ENCODE data around the gene WDR91. TPM values are rescaled to one million over a fixed set of nuclear protein-coding genes. Genes with fewer than 3 reads are reported as not detected.

The WDR91 gene
- polyA plus RNA-seq, 3 donors from 2014 or later = 2.1 to 5.8 (median 3.2) TPM

DNA sequence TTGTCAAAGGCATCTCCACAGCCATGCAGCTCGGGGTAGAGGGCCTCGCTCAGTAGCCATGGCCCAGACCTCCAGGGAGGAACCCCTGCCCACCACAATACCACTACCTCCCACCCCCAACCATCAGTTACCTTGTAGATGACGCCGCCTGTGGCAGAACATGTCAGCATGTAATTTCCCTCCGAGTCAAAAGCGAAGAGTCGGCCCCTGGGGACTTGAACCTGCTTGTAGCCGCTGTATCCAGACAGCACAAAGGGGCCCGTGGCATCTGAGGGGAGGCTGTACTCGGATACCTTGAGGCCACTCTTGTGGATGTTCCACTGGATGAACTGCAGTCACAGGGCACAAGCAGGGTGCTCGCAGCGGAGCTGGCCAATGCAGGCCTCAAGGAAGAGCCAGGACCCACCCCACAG lies 24.5 kb downstream of the WDR91 start:
- Mint-ChIP-seq H3K27ac (peak overlapping the region in 1 of 6 donors; percentile 58), H3K4me1 (peaks cover 0 to 1% of the 10 kb centered on the region in 2 donors), H3K36me3 (peaks cover 49 to 68% (median 60%) of the 10 kb centered on the region in 3 donors), H3K9me3 (peaks cover 0 to 17% (median 10%) of the 10 kb centered on the region in 6 donors), H3K4me3 (no peak overlapping the region), H3K27me3 (ENCODE audit: low read depth in 3 of 3) (peaks cover 0 to 5% (median 3%) of the 10 kb centered on the region in 3 donors)
- no peak for DNase-seq

GRCh38 chr7:135186261-135186540 lies 25.1 kb downstream of the WDR91 start:
- peaks cover 5 to 24% (median 16%) of the 10 kb centered on the region in 6 donors for H3K9me3 Mint-ChIP-seq
- no peak overlapping the region for H3K4me3 Mint-ChIP-seq
- peaks cover 0 to 1% of the 10 kb centered on the region in 2 donors for H3K4me1 Mint-ChIP-seq
- peaks cover 51 to 70% (median 62%) of the 10 kb centered on the region in 3 donors for H3K36me3 Mint-ChIP-seq
- no peak overlapping the region for H3K27ac Mint-ChIP-seq
- peaks cover 0 to 5% (median 3%) of the 10 kb centered on the region in 3 donors for H3K27me3 Mint-ChIP-seq (ENCODE audit: low read depth in 3 of 3)
- DNase-seq = no peak

GRCh38 chr7:135185471-135186260 lies 25.7 kb downstream of the WDR91 start:
- peaks cover 7 to 29% (median 21%) of the 10 kb centered on the region in 6 donors for H3K9me3 Mint-ChIP-seq
- peaks cover 0 to 5% (median 3%) of the 10 kb centered on the region in 3 donors for H3K27me3 Mint-ChIP-seq (ENCODE audit: low read depth in 3 of 3)
- no peak overlapping the region for H3K27ac Mint-ChIP-seq
- DNase-seq = no peak
- peaks cover 0 to 1% of the 10 kb centered on the region in 2 donors for H3K4me1 Mint-ChIP-seq
- H3K36me3 Mint-ChIP-seq = peaks cover 49 to 69% (median 59%) of the 10 kb centered on the region in 3 donors
- H3K4me3 Mint-ChIP-seq = no peak overlapping the region

GRCh38 chr7:135184254-135184841 lies 27.0 kb downstream of the WDR91 start:
- Mint-ChIP-seq H3K4me3 (no peak overlapping the region), H3K9me3 (peaks cover 10 to 40% (median 30%) of the 10 kb centered on the region in 6 donors), H3K27me3 (ENCODE audit: low read depth in 3 of 3) (peaks cover 0 to 7% (median 3%) of the 10 kb centered on the region in 3 donors), H3K27ac (no peak overlapping the region), H3K36me3 (peaks cover 47 to 62% (median 58%) of the 10 kb centered on the region in 3 donors), H3K4me1 (peaks cover 0 to 1% of the 10 kb centered on the region in 2 donors)
- DNase-seq = no peak

GRCh38 chr7:135183478-135183877 lies 27.8 kb downstream of the WDR91 start:
- Mint-ChIP-seq H3K9me3 (peaks cover 10 to 45% (median 37%) of the 10 kb centered on the region in 6 donors), H3K4me1 (peaks cover 0 to 1% of the 10 kb centered on the region in 2 donors), H3K36me3 (peaks cover 41 to 66% (median 61%) of the 10 kb centered on the region in 3 donors), H3K4me3 (no peak overlapping the region), H3K27me3 (ENCODE audit: low read depth in 3 of 3) (peaks cover 0 to 7% (median 3%) of the 10 kb centered on the region in 3 donors), H3K27ac (no peak overlapping the region)
- DNase-seq = no peak

GRCh38 chr7:135181929-135182678 lies 29.2 kb downstream of the WDR91 start:
- H3K36me3 Mint-ChIP-seq = peaks cover 31 to 55% (median 51%) of the 10 kb centered on the region in 3 donors

DNA sequence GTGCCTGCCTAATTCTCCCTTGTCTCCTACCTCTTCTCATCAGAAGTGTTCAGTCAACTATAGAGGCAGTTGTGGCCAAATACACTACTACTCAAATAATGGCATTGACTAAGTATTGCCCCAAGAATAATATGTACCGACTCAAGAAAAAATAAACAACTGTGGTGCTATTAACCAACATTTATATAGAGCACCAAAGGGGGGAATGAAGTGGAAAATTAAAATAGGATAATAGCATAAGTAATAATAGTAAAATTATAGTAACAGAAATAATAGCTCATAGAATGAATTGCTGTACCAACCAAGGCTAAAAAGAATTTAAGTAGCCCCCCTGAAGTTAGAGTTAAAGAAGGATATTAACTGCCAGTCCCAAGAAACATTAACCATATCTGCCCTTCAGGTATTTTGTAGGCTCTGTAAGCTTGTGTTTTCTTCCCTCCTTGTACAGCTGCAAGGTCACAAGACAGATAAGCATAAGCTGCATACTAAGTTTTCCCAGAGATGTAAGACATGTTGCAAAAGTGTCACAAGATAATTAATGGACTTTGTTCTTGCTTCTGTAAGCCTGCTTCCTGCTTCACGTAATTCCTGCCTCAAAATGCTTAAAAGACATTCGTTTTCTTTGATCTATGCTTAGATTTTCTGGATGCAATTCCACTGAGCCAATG lies 29.9 kb downstream of the WDR91 start:
- Mint-ChIP-seq H3K27me3 (ENCODE audit: low read depth in 3 of 3) (peaks cover 0 to 7% (median 3%) of the 10 kb centered on the region in 3 donors), H3K4me3 (no peak overlapping the region), H3K4me1 (no peaks in the 10 kb centered on the region), H3K9me3 (peaks cover 10 to 45% (median 37%) of the 10 kb centered on the region in 6 donors), H3K36me3 (peaks cover 31 to 55% (median 53%) of the 10 kb centered on the region in 3 donors), H3K27ac (no peak overlapping the region)
- no peak for DNase-seq

More at GRCh38 chr7:135181929-135182678, 29.2 kb downstream of the WDR91 start:
- Mint-ChIP-seq H3K27me3 (ENCODE audit: low read depth in 3 of 3) (peaks cover 0 to 7% (median 3%) of the 10 kb centered on the region in 3 donors), H3K4me1 (peaks cover 0 to 1% of the 10 kb centered on the region in 2 donors), H3K27ac (no peak overlapping the region), H3K4me3 (no peak overlapping the region), H3K9me3 (peaks cover 10 to 45% (median 37%) of the 10 kb centered on the region in 6 donors)
- DNase-seq = no peak

GRCh38 chr7:135180122-135180521 lies 31.2 kb downstream of the WDR91 start:
- H3K36me3 Mint-ChIP-seq = peaks cover 31 to 50% (median 46%) of the 10 kb centered on the region in 3 donors
- no peaks in the 10 kb centered on the region for H3K4me1 Mint-ChIP-seq
- DNase-seq = no peak
- no peak overlapping the region for H3K4me3 Mint-ChIP-seq
- H3K27me3 Mint-ChIP-seq (ENCODE audit: low read depth in 3 of 3) = peaks cover 0 to 7% (median 3%) of the 10 kb centered on the region in 3 donors
- peaks cover 10 to 45% (median 37%) of the 10 kb centered on the region in 6 donors for H3K9me3 Mint-ChIP-seq
- no peak overlapping the region for H3K27ac Mint-ChIP-seq

GRCh38 chr7:135179321-135179925 lies 31.9 kb downstream of the WDR91 start:
- DNase-seq = no peak
- H3K9me3 Mint-ChIP-seq = peaks cover 10 to 45% (median 37%) of the 10 kb centered on the region in 6 donors
- H3K27me3 Mint-ChIP-seq (ENCODE audit: low read depth in 3 of 3) = peaks cover 0 to 7% (median 3%) of the 10 kb centered on the region in 3 donors
- H3K4me1 Mint-ChIP-seq = no peaks in the 10 kb centered on the region
- H3K4me3 Mint-ChIP-seq = no peak overlapping the region
- peaks cover 31 to 47% (median 44%) of the 10 kb centered on the region in 3 donors for H3K36me3 Mint-ChIP-seq
- no peak overlapping the region for H3K27ac Mint-ChIP-seq

- Mint-ChIP-seq H3K27ac (no peak overlapping the region), H3K9me3 (peaks cover 10 to 43% (median 37%) of the 10 kb centered on the region in 6 donors)
Measured at GRCh38 chr7:135178364-135178763, 33.0 kb downstream of the WDR91 start.

DNA sequence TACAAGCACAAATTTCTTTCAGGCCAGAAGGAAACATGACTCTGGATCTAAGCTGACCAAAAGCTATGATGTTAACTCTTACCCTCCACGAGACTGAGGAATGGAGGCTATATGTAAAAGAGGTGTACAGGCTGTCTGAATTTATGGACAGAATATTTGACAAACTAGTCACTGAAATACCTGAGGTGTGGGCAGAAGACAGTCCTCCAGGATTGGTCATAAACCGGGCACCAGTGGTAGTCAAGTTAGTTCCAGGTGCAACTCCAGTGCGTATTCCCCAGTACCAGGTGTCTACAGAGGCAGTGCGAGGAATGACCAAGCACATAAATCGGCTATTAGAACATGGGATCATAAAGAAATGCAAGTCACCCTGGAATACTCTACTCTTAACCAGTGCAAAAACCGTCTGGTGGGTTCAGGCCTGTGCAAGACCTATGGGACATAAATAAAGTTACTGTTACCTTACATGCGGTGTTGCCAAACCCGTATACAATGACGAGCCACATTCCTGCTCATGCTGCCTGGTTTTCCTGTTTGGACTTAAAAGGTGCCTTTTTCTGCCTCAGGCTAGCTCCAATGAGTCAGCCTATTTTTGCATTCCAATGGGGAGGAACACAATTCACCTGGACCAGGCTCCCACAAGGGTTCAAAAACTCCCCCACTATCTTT lies 34.2 kb downstream of the WDR91 start:
- no peaks in the 10 kb centered on the region for H3K4me1 Mint-ChIP-seq
- peaks cover 14 to 27% (median 25%) of the 10 kb centered on the region in 3 donors for H3K36me3 Mint-ChIP-seq
- H3K9me3 Mint-ChIP-seq = peaks cover 10 to 31% (median 28%) of the 10 kb centered on the region in 6 donors
- no peak for DNase-seq
- H3K27ac Mint-ChIP-seq = no peak overlapping the region
- no peak overlapping the region for H3K4me3 Mint-ChIP-seq
- H3K27me3 Mint-ChIP-seq (ENCODE audit: low read depth in 3 of 3) = peaks cover 0 to 2% (median 2%) of the 10 kb centered on the region in 3 donors

More at GRCh38 chr7:135178364-135178763, 33.0 kb downstream of the WDR91 start:
- peaks cover under 1 to 6% (median 1%) of the 10 kb centered on the region in 3 donors for H3K27me3 Mint-ChIP-seq (ENCODE audit: low read depth in 3 of 3)
- peaks cover 22 to 37% (median 34%) of the 10 kb centered on the region in 3 donors for H3K36me3 Mint-ChIP-seq
- H3K4me1 Mint-ChIP-seq = no peaks in the 10 kb centered on the region
- DNase-seq = no peak
- no peak overlapping the region for H3K4me3 Mint-ChIP-seq

GRCh38 chr7:135175931-135176330 lies 35.4 kb downstream of the WDR91 start:
- Mint-ChIP-seq H3K4me3 (no peak overlapping the region), H3K9me3 (peaks cover 3 to 20% (median 16%) of the 10 kb centered on the region in 6 donors), H3K36me3 (peaks cover 5 to 17% (median 16%) of the 10 kb centered on the region in 3 donors), H3K27ac (no peak overlapping the region), H3K4me1 (peaks cover 5 to 8% of the 10 kb centered on the region in 2 donors), H3K27me3 (ENCODE audit: low read depth in 3 of 3) (peaks cover 2 to 5% (median 4%) of the 10 kb centered on the region in 3 donors)
- DNase-seq = no peak
